Activated CD8-positive, alpha-beta T cell treated with anti-CD3 and anti-CD28 coated beads, Interleukin-2, amount 10 ng/mL, durations not matched to agents 7 days and 5 days (primary cell): ENCODE data around the gene ETV2. TPM values are rescaled to one million over a fixed set of nuclear protein-coding genes. Genes with fewer than 3 reads are reported as not detected.

Source experiments
- ATAC-seq: fragments of 150-1000 bp; cut with Tn5 transposase; one replicate; pipeline ENCODE4 v1.10.0; 2021; ENCODE audit warnings: moderate library complexity
- CTCF ChIA-PET: fragments of 350-600 bp; sonication (Branson Sonifier 250); formaldehyde crosslinking; loops from one replicate; lab custom pipeline; 2021; ENCODE audit warnings: antibody characterized with exemption; lab: Charles Lee
- POLR2A ChIA-PET: fragments of 350-600 bp; sonication (Branson Sonifier 250); formaldehyde crosslinking; loops from one replicate; lab custom pipeline; 2021; ENCODE audit warnings: antibody characterized with exemption; lab: Charles Lee
- DNase-seq: peaks from one replicate; pipeline ENCODE4 v3.0.0-alpha.2; 2020
- H3K27ac Mint-ChIP-seq: one replicate; pipeline ENCODE4 v1.8.0; 2021; ENCODE audit warnings: mild to moderate bottlenecking, mixed read lengths
- H3K27me3 Mint-ChIP-seq: one replicate; pipeline ENCODE4 v1.8.0; 2021; ENCODE audit warnings: low read depth, mixed read lengths
- H3K36me3 Mint-ChIP-seq: one replicate; pipeline ENCODE4 v1.8.0; 2021; ENCODE audit warnings: low read depth, mixed read lengths
- H3K4me1 Mint-ChIP-seq: one replicate; pipeline ENCODE4 v1.8.0; 2021; ENCODE audit warnings: low read depth, mixed read lengths
- H3K4me3 Mint-ChIP-seq: one replicate; pipeline ENCODE4 v1.8.0; 2021; ENCODE audit warnings: mild to moderate bottlenecking, mixed read lengths
- H3K9me3 Mint-ChIP-seq: one replicate; pipeline ENCODE4 v1.8.0; 2022; ENCODE audit warnings: mixed read lengths; ENCODE audit not compliant: insufficient read depth
- total RNA-seq, 2 experiments: library from RNA; stranded (reverse); gene quantifications; one replicate each; pipeline ENCODE4 v1.2.3, GENCODE V29; 2021

ETV2 gene
- total RNA-seq, 2 experiments from 2014 or later: 0.68 to 1.6 TPM

DNA sequence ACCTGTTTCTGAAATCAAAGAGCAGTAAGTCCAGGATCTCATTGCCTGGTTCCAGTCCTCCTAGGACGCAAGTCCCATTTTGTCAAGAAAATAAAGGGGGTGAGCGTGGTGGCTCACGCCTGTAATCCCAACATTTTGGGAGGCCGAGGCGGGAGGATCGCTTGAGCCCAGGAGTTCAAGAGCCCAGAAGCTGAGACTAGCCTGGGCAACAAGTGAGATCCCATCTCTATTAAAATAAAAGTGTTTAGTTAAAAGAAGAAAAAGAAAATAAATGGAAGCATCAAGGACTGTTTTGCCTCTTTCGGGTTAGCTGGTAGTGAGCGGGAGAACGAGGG lies 29.4 kb upstream of the ETV2 start:
- peaks cover 19% of the 10 kb centered on the region for H3K36me3 Mint-ChIP-seq
- ChIA-PET CTCF (interaction anchor here (1.3 to 2.8 kb wide), 4 partner anchors 15 to 471 kb away, joined by 3 to 7 read pairs (median 3); partner anchors contain the start of gene COX6B1), POLR2A (interaction anchor here (0.6 to 1.4 kb wide), 10 partner anchors 9 to 133 kb away, joined by 3 to 10 read pairs (median 4); partner anchors contain the start of genes COX6B1, PSENEN and U2AF1L4)
- H3K4me3 Mint-ChIP-seq: peak overlapping the region; percentile 87
- DNase-seq (no peak), ATAC-seq (no peak)
- H3K27me3 Mint-ChIP-seq: no peaks in the 10 kb centered on the region
- peak overlapping the region; percentile 95 for H3K27ac Mint-ChIP-seq
- H3K4me1 Mint-ChIP-seq: peaks cover 48% of the 10 kb centered on the region
- peaks cover 11% of the 10 kb centered on the region for H3K9me3 Mint-ChIP-seq

DNA sequence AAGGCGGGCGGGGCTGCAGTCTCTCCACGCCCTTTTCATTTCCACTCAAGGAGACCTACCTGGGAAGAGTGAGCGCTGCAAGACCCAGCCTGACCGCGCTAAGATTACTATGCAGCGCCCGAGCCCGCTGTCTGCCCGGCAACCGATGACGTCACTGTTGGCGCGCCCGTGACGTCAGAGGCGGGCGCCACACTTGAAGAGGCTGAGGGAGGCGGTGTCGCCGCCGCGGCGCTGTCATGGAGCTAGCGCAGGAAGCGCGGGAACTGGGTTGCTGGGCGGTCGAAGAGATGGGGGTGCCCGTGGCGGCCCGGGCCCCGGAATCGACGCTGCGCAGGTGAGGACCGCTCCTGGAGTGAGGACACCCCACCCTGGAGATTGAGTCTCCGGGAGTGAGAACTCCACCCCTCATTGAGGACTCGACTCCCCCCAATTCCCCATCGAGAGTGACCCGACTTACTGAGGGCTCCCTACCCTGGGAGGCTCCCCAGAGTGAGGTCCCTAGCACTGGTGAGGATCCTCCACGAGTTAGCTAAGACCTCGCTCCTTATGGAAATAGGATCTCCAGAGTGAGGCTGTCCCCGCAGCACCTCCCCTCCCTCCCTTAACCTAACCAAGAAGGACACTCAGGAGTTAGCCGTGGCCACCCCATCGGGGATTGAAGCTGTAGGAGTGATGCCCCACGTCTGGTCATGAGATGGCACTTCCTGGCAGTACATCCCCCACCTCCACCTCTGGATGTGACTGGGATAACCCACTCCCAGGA lies 28.8 kb upstream of the ETV2 start, which contains the start of gene HAUS5:
Gene HAUS5 (plus strand): TSS at position 177 of the 763 bp plus-strand sequence. CDS start 60 bp downstream, at position 237.
- Mint-ChIP-seq H3K36me3 (peaks cover 18% of the 10 kb centered on the region), H3K9me3 (peaks cover 7% of the 10 kb centered on the region), H3K27ac (peak within 1 kb of the TSS; percentile 95), H3K4me1 (peaks cover 46% of the 10 kb centered on the region), H3K4me3 (peak within 1 kb of the TSS; percentile 87), H3K27me3 (no peaks in the 10 kb centered on the region)
- POLR2A ChIA-PET: interaction anchor here (0.5 to 1.4 kb wide), 18 partner anchors 8 to 439 kb away, joined by 3 to 10 read pairs (median 4); partner anchors contain the start of genes COX6B1, LIN37, PSENEN and U2AF1L4
- ATAC-seq (peak; percentile 93), DNase-seq (peak; percentile 96)
- CTCF ChIA-PET: interaction anchor here (0.6 to 1.6 kb wide), 5 partner anchors 12 to 472 kb away, joined by 3 to 4 read pairs (median 3); partner anchors contain the start of gene COX6B1

DNA sequence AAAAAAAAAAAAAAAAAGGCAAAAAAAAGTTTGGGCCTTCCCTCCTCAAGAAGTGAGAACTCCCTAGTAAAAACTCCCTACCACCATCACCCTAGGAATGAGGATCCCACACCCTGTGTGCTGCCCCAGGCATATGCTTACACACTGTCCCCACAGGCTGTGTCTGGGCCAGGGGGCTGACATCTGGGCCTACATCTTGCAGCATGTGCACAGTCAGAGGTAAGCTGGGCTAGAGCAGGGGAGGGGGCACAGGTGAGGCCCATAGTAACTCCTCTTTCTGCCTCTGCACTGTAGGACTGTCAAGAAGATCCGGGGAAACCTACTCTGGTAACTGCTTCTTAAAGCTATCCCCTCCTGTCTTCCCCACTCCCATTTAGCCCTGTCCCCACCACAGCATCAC lies 28.0 kb upstream of the ETV2 start:
- ATAC-seq (no peak), DNase-seq (no peak)
- ChIA-PET CTCF (interaction anchor here (0.6 to 1.6 kb wide), 3 partner anchors 11 to 169 kb away, joined by 3 to 4 read pairs (median 3); partner anchors contain the start of gene COX6B1), POLR2A (interaction anchor here (0.5 to 1.4 kb wide), 10 partner anchors 10 to 134 kb away, joined by 3 to 10 read pairs (median 5); partner anchors contain the start of gene LIN37)
- Mint-ChIP-seq H3K36me3 (peaks cover 13% of the 10 kb centered on the region), H3K4me1 (peaks cover 43% of the 10 kb centered on the region), H3K4me3 (peak overlapping the region; percentile 87), H3K27ac (peak overlapping the region; percentile 95), H3K9me3 (peaks cover 2% of the 10 kb centered on the region), H3K27me3 (no peaks in the 10 kb centered on the region)

DNA sequence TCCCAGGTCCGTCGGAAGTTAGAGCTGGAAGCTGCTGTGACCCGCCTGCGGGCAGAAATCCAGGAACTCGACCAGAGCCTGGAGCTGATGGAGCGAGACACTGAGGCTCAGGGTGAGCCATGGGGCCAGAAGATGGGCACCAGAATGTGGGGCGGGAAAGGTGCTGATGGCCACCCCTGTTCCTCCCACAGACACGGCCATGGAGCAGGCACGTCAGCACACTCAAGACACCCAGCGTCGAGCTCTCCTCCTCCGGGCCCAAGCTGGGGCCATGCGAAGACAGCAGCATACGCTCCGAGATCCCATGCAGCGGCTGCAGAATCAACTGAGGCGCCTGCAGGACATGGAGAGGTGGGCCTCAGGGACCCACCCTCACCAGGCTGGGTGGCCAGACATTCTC lies 26.5 kb upstream of the ETV2 start:
- no peak for DNase-seq
- Mint-ChIP-seq H3K4me1 (peaks cover 33% of the 10 kb centered on the region), H3K27me3 (no peaks in the 10 kb centered on the region), H3K9me3 (no peaks in the 10 kb centered on the region), H3K27ac (no peak overlapping the region), H3K36me3 (peaks cover 11% of the 10 kb centered on the region), H3K4me3 (no peak overlapping the region)
- ChIA-PET CTCF (no interaction called here), POLR2A (no interaction called here)
- ATAC-seq: no peak

DNA sequence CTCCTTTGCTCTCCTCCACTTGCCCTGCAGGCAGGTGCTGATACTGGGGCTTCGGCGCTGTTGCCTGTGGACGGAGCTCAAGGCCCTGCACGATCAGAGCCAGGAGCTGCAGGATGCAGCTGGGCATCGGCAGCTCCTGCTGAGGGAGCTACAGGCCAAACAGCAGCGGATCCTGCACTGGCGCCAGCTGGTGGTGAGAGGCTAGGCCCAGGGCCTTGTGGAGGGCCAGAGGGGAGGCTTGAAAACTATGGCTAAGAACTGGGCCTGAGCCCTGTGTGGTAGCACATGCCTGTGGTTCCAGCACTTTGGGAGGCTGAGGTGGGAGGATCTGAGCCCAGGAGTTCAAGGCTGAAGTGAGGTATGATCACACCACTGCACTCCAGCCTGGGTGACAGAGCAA lies 22.7 kb upstream of the ETV2 start:
- POLR2A ChIA-PET: no interaction called here
- CTCF ChIA-PET: interaction anchor here (1.0 kb wide), 1 partner anchor 70 kb away, joined by 3 read pairs; no protein-coding TSS in a partner anchor
- ATAC-seq (no peak), DNase-seq (no peak)
- no peaks in the 10 kb centered on the region for H3K9me3 Mint-ChIP-seq
- H3K36me3 Mint-ChIP-seq: peaks cover 25% of the 10 kb centered on the region
- no peaks in the 10 kb centered on the region for H3K27me3 Mint-ChIP-seq
- H3K27ac Mint-ChIP-seq: no peak overlapping the region
- no peak overlapping the region for H3K4me3 Mint-ChIP-seq
- H3K4me1 Mint-ChIP-seq: peaks cover 5% of the 10 kb centered on the region

DNA sequence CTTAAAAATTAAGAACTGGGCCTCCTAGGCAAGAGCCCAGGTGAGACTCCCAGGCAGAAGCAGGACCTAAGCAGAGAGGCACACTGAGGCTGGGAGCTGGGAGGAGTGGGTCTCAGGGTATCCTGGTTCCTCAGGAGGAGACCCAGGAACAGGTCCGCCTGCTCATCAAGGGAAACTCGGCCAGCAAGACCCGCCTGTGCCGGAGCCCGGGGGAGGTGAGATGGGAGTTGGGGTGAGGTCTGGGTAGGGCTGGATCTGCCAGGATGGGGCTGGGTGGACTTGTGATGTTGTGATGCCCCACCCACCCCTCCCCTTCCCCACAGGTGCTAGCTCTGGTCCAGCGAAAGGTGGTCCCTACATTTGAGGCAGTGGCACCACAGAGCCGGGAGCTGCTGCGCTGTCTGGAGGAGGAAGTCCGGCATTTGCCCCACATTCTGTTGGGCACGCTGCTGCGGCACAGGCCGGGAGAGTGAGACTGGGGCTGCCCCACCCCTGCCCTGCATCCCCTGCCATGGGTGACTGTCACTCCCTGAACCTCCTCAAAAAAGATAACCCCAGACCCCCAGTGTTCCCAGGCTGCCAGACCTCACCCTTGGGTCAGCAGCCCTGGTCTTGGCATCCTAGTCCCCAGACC lies 22.1 kb upstream of the ETV2 start:
- POLR2A ChIA-PET: no interaction called here
- no peak for DNase-seq
- CTCF ChIA-PET: interaction anchor here (1.0 kb wide), 1 partner anchor 71 kb away, joined by 3 read pairs; no protein-coding TSS in a partner anchor
- H3K4me3 Mint-ChIP-seq: no peak overlapping the region
- H3K9me3 Mint-ChIP-seq: no peaks in the 10 kb centered on the region
- H3K27me3 Mint-ChIP-seq: no peaks in the 10 kb centered on the region
- ATAC-seq: no peak
- H3K36me3 Mint-ChIP-seq: peaks cover 25% of the 10 kb centered on the region
- no peak overlapping the region for H3K27ac Mint-ChIP-seq
- H3K4me1 Mint-ChIP-seq: peaks cover 2% of the 10 kb centered on the region

DNA sequence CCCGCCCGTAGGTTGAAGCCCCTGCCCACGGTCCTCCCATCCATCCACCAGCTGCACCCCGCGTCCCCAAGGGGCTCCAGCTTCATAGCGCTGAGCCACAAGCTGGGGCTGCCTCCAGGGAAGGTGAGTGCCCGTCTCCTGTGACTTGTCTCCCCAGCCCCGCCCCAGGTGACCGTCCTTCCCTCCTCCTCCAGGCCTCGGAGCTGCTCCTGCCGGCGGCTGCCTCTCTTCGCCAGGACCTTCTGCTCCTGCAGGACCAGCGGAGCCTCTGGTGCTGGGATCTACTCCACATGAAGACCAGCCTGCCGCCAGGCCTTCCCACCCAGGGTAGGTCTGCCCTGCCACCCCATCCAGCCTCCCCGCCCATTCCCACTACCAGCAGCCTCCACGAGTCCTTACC lies 21.5 kb upstream of the ETV2 start:
- no peaks in the 10 kb centered on the region for H3K4me1 Mint-ChIP-seq
- peaks cover 26% of the 10 kb centered on the region for H3K36me3 Mint-ChIP-seq
- no peaks in the 10 kb centered on the region for H3K9me3 Mint-ChIP-seq
- ChIA-PET CTCF (no interaction called here), POLR2A (no interaction called here)
- no peak overlapping the region for H3K4me3 Mint-ChIP-seq
- no peak overlapping the region for H3K27ac Mint-ChIP-seq
- no peak for ATAC-seq
- no peaks in the 10 kb centered on the region for H3K27me3 Mint-ChIP-seq
- DNase-seq: no peak

DNA sequence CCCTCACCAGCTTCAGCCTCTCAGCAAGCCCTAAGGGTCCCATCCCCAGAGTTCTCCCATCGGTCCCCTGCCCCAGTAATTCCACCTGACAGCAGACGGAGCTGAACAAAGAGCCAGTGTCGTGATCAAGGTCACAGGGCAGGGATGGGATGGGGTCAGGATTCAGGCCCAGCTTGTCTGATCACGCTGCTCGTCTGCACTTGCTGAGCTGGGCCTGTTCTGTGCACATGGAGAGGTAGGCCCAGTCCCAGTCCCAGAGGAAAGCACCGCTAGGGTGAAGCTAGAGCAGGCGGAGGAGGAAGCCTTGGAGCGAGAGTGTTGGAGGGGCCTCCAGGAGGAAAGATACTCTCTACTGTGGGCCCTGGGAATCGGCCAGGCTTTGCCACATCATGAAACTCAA lies 19.8 kb upstream of the ETV2 start:
- Mint-ChIP-seq H3K36me3 (peaks cover 23% of the 10 kb centered on the region), H3K27me3 (no peaks in the 10 kb centered on the region), H3K4me1 (no peaks in the 10 kb centered on the region), H3K9me3 (no peaks in the 10 kb centered on the region), H3K4me3 (no peak overlapping the region), H3K27ac (peak overlapping the region; percentile 53)
- ChIA-PET POLR2A (interaction anchor here (0.8 kb wide), 2 partner anchors 9 kb away, joined by 3 read pairs; partner anchors contain the start of gene HAUS5), CTCF (no interaction called here)
- DNase-seq: no peak
- no peak for ATAC-seq

DNA sequence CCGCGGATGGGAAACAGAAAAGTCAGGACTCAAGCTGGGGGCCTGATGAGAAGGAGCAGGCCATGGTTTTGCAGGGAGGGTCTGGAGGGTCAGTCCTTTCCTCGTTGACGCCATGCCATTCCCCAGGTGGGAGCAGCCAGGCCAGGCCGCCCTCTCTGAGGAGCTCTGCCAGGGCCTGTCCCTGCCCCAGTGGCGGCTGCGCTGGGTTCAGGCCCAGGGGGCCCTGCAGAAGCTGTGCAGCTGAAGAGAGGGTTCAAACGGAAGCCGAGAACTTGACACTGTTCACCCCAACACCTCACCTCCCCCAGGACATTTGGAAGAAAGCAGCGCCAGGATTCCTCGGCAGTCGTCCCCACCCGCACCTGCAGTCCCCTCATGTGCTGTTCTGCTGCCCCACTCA lies 18.8 kb upstream of the ETV2 start:
- CTCF ChIA-PET: no interaction called here

DNA sequence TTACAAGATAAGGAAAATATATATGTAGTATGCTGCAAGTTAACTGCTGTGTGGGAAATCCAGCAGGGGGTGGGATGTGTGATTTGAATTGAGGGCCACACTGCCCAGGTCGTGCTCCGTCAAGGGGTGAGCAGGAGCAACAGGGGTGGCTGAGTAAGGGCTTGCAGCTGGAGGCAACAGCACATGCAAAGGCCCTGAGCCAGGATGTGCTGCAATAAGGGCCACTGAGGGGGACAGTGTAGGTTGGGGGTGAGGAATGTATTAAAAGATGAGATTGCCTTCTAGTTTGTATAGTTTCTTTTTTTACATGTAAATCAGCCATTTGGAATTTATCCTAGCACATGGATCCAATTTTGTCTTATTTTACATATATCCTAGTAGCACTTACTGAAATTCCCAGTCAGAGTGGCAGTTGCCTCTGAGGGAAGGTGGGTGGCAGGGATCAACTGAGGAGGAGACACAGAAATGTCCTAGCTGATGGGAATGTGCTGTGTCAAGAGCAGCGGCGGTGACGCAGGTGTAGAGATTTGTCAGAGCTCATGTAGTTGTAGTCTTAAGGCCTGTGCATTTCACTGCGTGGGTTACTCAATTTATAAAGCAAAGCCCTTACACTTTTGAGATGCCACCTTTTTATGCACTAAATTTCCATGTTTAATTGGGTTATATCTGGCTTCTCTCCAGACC lies 18.1 kb upstream of the ETV2 start:
- CTCF ChIA-PET: interaction anchor here (1.2 kb wide), 2 partner anchors 10 to 75 kb away, joined by 3 to 4 read pairs; no protein-coding TSS in a partner anchor

More for the DNA sequence above, 18.8 kb upstream of the ETV2 start:
- DNase-seq (no peak), ATAC-seq (no peak)
- Mint-ChIP-seq H3K27ac (no peak overlapping the region), H3K36me3 (peaks cover 20% of the 10 kb centered on the region), H3K4me3 (no peak overlapping the region), H3K27me3 (no peaks in the 10 kb centered on the region), H3K9me3 (no peaks in the 10 kb centered on the region), H3K4me1 (no peaks in the 10 kb centered on the region)
- POLR2A ChIA-PET: interaction anchor here (0.8 to 1.9 kb wide), 2 partner anchors 10 kb away, joined by 3 to 5 read pairs; partner anchors contain the start of gene HAUS5

DNA sequence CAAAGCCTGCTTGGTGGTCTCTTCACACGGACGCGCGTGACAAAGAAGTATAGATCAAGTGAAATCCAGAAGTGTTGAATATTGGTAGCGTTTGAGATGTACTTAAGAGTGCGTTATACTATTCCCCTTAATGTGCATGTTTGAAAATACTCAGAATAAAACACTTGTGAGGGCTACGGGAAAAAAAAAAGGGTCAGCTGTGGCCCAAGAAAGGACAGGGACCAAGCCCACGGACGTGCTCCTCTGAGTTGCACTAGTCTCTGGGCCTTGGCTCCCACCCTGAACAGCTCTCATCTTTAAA lies 13.3 kb upstream of the ETV2 start:
- Mint-ChIP-seq H3K36me3 (peaks cover 39% of the 10 kb centered on the region), H3K27me3 (no peaks in the 10 kb centered on the region), H3K27ac (peak overlapping the region; percentile 96), H3K9me3 (no peaks in the 10 kb centered on the region), H3K4me1 (peaks cover 22% of the 10 kb centered on the region), H3K4me3 (peak overlapping the region; percentile 93)
- ATAC-seq: no peak
- no peak for DNase-seq
- ChIA-PET POLR2A (interaction anchor here (0.7 kb wide), 1 partner anchor 20 kb away, joined by 3 read pairs; the partner anchor contains the start of gene COX6B1), CTCF (no interaction called here)

More for the DNA sequence above, 18.1 kb upstream of the ETV2 start:
- Mint-ChIP-seq H3K4me1 (peaks cover 4% of the 10 kb centered on the region), H3K36me3 (peaks cover 20% of the 10 kb centered on the region), H3K27me3 (no peaks in the 10 kb centered on the region), H3K27ac (peak overlapping the region; percentile 26), H3K4me3 (no peak overlapping the region), H3K9me3 (no peaks in the 10 kb centered on the region)
- ATAC-seq (no peak), DNase-seq (no peak)
- POLR2A ChIA-PET: interaction anchor here (1.9 kb wide), 1 partner anchor 10 kb away, joined by 5 read pairs; the partner anchor contains the start of gene HAUS5
